Skeletal muscle cell (primary cell): Measurements from ENCODE around the gene OR4C5.
"Not testable (repeated sequence)": the region's sequence is repeated elsewhere in the genome, so short reads cannot be mapped to it uniquely, and the experiment has no call there.

Source experiments
- DNase-seq: peaks from one replicate; pipeline ENCODE4 v3.0.0-alpha.2; 2010; ENCODE audit warnings: low read depth
- H3K4me3 ChIP-seq: 2 replicates; pipeline ENCODE4 v1.5.1; 2011; ENCODE audit warnings: low read depth, mild to moderate bottlenecking, control low read depth, low read length, moderate library complexity

OR4C5 gene

DNA sequence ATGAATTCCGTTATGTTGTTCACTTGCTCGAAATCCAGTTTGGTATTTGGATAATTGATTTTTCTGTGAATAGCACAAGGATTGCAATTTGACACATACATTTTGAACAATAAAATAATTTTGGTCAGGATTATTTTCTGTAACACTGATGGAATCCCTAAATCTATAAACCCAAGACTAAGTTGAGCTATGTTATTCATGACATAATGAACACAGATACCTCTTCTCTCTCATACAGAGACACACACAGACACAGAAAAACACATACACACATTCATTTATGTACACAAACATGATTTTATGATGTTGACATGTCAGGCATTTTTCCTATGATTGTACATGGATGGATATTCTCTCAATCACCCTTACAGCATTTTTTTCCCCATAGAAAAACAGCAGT is at the start of gene OR4C5:
Gene OR4C5 (minus strand): TSS at position 101 of the 400 bp plus-strand sequence. CDS start 0 bp downstream, at position 101.
- no peak within 1 kb of the TSS for H3K4me3 ChIP-seq
- no peak for DNase-seq

DNA sequence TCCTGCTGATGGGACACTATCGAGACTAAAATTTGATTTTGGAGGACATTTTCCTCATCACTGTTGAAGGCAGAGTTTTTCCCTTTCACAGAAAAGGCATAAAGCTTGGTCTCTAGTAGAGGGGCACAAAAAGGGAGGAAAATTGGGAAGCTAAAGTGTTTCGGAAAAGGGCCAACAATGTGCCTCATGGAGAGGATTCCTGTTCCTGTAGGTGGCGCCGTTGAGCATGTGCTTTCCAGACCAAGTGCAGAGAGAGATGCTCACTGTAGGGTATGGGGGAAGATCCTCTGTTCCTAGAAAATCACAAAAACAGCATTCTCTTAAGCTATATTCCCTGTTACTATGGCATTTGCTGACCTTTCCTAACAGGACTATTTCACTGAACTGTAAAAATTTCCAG is 18.4 kb upstream of the OR4C5 start:
- no peak overlapping the region for H3K4me3 ChIP-seq
- no peak for DNase-seq

DNA sequence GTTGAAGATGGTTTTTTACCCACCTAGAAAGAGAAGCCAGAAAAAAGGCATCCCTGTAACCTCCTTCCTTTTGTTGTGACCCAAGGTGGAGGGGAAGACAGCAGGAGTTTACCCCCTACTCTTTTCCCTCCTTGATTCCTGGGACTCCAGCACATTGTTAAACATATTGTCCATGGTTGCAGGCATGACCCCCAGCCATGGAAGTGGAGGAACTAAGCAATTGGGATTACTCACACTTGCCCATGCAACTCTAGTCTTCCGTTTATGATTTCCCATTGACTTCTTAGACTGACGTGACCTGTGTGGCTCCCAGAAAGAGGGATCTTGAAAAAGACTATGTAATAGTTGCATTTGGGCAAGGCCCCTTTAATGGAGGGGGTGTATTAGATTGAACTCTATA is 17.9 kb upstream of the OR4C5 start:
- DNase-seq, H3K4me3 ChIP-seq: not testable (repeated sequence)

DNA sequence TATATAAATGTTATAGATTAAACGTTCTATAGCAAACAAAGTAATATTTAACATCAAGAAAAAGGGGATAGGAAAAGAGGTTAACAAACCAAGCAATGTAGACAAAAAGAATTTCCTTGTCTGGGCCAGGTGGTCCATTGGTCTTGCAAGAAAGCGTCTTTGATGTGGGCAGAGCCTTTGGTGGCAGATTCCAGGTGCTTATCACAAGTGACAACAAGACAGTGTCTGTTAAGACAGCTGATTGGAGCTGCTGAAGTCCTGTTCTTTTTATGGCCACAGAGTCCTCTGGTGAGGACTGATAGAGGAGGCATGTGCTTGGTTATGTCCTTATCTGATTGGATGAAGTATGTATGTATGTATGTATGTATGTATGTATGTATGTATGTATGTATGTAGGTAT is 5.0 kb downstream of the OR4C5 start:
- DNase-seq, H3K4me3 ChIP-seq: not testable (repeated sequence)

DNA sequence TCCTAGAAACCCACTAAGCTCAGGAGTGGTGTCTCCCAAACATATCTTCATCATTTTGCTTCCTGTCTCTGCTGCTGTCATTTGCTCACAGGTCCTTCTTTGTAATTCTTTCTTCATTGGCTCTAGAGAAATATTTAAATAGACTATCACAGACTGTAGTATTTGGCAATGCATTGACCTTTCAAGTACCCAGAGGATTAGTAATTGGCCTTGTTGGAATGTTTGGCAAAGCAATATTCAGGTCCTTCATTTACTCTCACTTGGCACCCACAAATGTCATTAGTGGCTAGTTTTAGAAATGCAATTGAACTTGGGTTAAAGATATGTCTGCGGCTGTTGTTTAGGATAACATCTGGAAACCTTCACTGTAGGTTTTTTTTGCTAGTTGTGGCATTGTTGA is 11.6 kb downstream of the OR4C5 start:
- DNase-seq: no peak
- H3K4me3 ChIP-seq: no peak overlapping the region

DNA sequence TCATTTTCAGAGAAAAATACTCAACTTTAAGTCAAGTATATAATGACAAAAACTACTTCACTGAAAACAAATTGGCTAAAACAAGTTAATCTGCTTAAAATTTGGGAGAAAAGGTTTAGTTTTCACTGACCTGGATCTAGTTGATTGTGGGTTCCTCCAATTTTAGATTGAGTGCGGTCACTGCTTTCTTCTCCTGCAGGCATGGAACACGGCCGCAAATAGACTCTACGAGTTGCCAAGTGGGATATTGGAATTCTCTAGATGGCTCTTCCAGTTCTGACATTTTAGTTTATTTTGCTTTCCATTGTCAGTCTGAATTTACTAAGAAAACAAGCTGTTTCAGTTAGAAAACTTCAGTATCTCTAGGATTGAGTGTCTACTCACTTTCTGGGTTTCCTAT is 12.3 kb downstream of the OR4C5 start:
- no peak overlapping the region for H3K4me3 ChIP-seq
- no peak for DNase-seq

DNA sequence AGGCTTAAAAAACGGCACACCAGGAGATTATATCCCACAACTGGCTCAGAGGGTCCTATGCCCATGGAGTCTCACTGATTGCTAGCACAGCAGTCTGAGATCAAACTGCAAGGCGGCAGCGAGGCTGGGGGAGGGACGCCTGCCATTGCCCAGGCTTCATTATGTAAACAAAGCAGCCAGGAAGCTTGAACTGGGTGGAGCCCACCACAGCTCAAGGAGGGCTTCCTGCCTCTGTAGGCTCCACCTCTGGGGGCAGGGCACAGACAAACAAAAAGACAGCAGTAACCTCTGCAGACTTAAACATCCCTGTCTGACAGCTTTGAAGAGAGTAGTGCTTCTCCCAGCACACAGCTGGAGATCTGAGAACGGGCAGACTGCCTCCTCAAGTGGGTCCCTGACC is 20.0 kb downstream of the OR4C5 start:
- DNase-seq, H3K4me3 ChIP-seq: not testable (repeated sequence)

DNA sequence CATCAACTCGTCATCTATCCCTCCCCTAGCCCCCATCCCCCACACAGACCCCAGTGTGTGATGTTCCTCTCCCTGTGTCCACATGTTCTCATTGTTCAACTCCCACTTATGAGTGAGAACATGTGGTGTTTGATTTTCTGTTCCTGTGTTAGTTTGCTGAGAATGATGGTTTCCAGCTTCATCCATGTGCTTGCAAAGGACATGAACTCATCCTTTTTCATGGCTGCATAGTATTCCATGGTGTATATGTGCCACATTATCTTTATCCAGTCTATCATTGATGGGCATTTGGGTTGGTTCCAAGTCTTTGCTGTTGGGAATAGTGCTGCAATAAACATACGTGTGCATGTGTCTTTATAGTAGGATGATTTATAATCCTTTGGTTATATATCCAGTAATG is 23.8 kb downstream of the OR4C5 start:
- H3K4me3 ChIP-seq, DNase-seq: not testable (repeated sequence)

DNA sequence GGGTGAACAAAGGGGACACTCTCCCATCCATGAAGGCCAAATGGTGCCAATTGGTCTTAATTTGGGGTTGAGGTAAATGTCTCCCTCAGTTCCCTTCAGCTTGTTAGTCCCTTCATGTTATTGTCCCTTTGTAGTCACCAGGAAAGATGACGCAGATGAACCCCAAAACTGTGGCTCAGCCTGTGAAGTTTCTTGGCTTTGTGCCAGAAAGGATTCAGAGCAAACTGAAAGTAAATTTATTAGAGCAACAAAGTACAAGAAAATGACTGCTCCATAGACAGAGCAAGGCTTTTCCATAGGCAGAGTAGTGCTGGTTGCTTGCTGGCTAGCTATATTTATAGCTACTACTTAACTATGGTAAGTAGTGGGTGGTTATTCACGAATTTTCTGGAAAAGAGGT is 24.8 kb downstream of the OR4C5 start:
- no peak overlapping the region for H3K4me3 ChIP-seq
- DNase-seq: no peak

DNA sequence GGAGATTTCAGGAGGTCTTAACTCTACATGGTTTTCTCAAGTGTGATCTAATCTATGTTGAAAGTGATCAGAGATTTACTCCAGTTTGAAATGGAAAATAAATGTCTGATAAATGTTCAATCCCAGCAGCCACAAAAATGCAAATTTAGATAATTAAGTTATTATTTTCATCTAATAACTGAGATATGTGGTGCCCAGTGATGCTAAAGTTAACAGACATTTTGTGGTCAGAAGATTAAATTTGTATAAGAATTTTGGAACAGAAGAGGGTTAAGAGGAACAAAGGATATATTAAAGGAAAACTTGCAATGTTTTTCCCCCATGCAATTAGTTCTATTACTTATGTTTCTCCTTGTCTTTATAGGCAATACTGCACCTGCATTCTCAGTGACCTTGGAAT is 41.6 kb downstream of the OR4C5 start, which contains the start of gene OR4C3:
Gene OR4C3 (plus strand): TSS at position 301 of the 400 bp plus-strand sequence. CDS start 102 bp downstream, outside the sequence.
- not testable (repeated sequence) for DNase-seq, H3K4me3 ChIP-seq

DNA sequence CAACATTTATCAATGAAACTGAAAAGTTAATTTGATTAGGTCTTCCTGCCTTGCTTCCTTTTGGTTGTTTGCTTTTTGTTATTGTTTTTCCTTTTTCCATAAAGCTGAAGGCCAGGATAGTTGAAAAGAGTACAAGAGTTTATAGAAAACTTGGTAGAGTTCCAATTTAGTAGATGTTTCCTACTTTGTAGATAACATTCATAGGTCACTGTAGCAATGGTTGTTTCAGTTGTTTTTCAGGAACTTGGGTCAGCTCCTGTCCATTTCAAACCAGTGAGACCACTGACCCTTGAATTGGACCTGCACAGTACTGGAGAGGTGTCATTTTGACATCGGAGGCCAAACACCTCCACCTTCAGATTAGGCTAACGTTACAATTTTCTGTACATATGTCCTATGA is 46.5 kb downstream of the OR4C5 start:
- not testable (repeated sequence) for DNase-seq, H3K4me3 ChIP-seq
